GM12874 (cell line): ENCODE results near the gene PRKN.

ENCODE experiments used
- CTCF ChIP-seq: IDR thresholded peaks from 2 replicates; pipeline ENCODE4 v1.5.1; 2011; ENCODE audit warnings: low read depth, mild to moderate bottlenecking, control low read depth, low read length, moderate library complexity; ENCODE audit not compliant: insufficient read depth

Gene PRKN

GRCh38 chr6:161365633-161366032 is 1361.9 kb downstream of the PRKN start:
- no peak for TF ChIP-seq CTCF

- TF ChIP-seq CTCF = no peak
These were observed 1364.3 kb downstream of the PRKN start for GRCh38 chr6:161363286-161363685.

- TF ChIP-seq CTCF = no peak
These were observed 1365.3 kb downstream of the PRKN start for GRCh38 chr6:161362266-161362665.

GRCh38 chr6:161361529-161361928 is 1366.0 kb downstream of the PRKN start:
- no peak for TF ChIP-seq CTCF

GRCh38 chr6:161360520-161360919 is 1367.0 kb downstream of the PRKN start:
- TF ChIP-seq CTCF = no peak

GRCh38 chr6:161359618-161359945 is 1368.0 kb downstream of the PRKN start:
- no peak for TF ChIP-seq CTCF

GRCh38 chr6:161356167-161356854 is 1371.3 kb downstream of the PRKN start:
- no peak for TF ChIP-seq CTCF
